Thoracic aorta (tissue), 2 donors: Measurements from ENCODE around the gene ZNF524. TPM values are rescaled to one million over a fixed set of nuclear protein-coding genes. Genes with fewer than 3 reads are reported as not detected.

Experiments used
- ATAC-seq: fragments of 150-250 bp; one replicate; pipeline ENCODE4 v1.8.0; 2017; ENCODE audit warnings: low read depth; ENCODE audit not compliant: insufficient number of reproducible peaks, low FRiP score
- DNase-seq: peaks from one replicate; pipeline ENCODE4 v3.0.0-alpha.2; 2020; ENCODE audit warnings: low spot score
- H3K27ac ChIP-seq, 2 donors: fragments of 200-600 bp; sonication (generic); 1 replicate in 1 of 2; 2 replicates in 1 of 2; pipeline ENCODE4 v1.5.1; 2016; ENCODE audit warnings: mild to moderate bottlenecking in 2 of 2, moderate library complexity in 2 of 2
- H3K27me3 ChIP-seq: fragments of 200-600 bp; sonication (generic); replicated peaks from 2 replicates; pipeline ENCODE4 v1.6.0; 2016; ENCODE audit warnings: mild to moderate bottlenecking; ENCODE audit not compliant: insufficient read depth
- H3K36me3 ChIP-seq: fragments of 200-600 bp; sonication (generic); one replicate; pipeline ENCODE4 v1.5.1; 2016
- H3K4me1 ChIP-seq, 2 donors: fragments of 200-600 bp; sonication (generic); 1 replicate in 1 of 2; 2 replicates in 1 of 2; pipeline versions ENCODE4 v1.5.1 to v1.6.0; 2016; ENCODE audit warnings: low read depth in 2 of 2, mild to moderate bottlenecking in 1 of 2; ENCODE audit not compliant: control insufficient read depth in 1 of 2
- H3K4me3 ChIP-seq: fragments of 200-600 bp; sonication (generic); 2 replicates; pipeline ENCODE4 v1.5.1; 2016; ENCODE audit warnings: mild to moderate bottlenecking
- H3K9me3 ChIP-seq: fragments of 200-600 bp; sonication (generic); 2 replicates; pipeline ENCODE4 v1.5.1; 2016
- total RNA-seq, 2 donors: library from RNA; depleted of rRNA; stranded (reverse); fragments of >200 nt; gene quantifications; one replicate each; pipeline versions ENCODE4 v1.1.0 to v1.2.3, GENCODE V29; 2016
- TF ChIP-seq, protein P1 (sequence below): fragments of 200-600 bp; sonication (generic); IDR thresholded peaks from one replicate; pipeline ENCODE4 v1.5.1; 2019; ENCODE audit warnings: antibody characterized with exemption

Gene ZNF524
- total RNA-seq, 2 donors from 2014 or later = 21.7 to 26.4 TPM

DNA sequence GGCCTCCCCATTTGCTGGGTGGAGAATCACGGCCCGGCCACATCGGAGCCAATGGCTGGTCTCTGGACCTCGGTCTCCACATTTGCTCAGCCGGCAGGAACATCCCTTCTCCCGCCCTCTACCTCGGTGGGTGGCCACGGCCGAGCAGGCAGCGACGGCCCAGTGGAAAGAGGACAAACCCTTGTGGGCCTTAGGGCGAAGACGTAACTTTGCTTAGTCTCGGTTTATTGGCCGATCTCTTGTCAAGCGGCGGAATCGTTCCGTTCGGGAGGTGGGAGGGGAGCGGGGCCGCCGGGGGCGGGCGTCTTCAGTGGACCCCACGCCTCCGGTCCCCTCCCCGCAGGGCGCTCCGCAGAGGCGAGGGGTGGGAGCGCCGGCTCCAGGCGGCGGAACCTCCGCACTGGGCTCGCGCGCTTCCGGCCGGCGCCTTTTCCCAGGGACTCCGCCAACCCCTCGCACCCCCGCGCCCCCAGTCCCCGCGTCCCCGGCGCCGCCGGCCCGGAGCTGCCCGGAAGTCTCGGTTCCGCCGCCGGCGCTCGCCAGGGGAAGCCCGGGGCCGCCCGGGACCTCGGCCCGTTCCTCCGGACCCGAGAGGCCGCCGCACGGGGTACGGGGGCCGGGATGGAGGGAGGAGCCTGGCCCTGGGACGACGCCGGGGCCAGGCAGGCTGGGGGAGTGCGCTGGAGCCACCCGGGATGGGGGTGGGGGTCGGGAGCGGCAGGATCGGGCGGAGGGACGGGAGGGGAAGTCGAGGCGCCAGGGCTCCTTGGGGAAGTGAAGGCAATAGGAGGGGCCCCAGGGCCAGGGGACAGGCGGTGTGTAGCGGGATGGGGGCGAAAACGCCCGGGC, 40.7 kb downstream of the ZNF524 start, which contains the start of gene ZNF580:
Gene ZNF580, plus strand, starts transcription at position 426 of the 849 bp plus-strand sequence. CDS start 1,507 bp downstream, outside the sequence.
- DNase-seq = no peak
- ATAC-seq = peak; percentile 25
- Histone ChIP-seq H3K4me3 (peak within 1 kb of the TSS; percentile 96), H3K27me3 (no peaks in the 10 kb centered on the region), H3K27ac (peak within 1 kb of the TSS; percentile 89 to 92), H3K4me1 (peaks cover 62 to 69% of the 10 kb centered on the region in 2 donors), H3K36me3 (peaks cover 10% of the 10 kb centered on the region), H3K9me3 (no peaks in the 10 kb centered on the region)
- TF ChIP-seq, protein P1, sequence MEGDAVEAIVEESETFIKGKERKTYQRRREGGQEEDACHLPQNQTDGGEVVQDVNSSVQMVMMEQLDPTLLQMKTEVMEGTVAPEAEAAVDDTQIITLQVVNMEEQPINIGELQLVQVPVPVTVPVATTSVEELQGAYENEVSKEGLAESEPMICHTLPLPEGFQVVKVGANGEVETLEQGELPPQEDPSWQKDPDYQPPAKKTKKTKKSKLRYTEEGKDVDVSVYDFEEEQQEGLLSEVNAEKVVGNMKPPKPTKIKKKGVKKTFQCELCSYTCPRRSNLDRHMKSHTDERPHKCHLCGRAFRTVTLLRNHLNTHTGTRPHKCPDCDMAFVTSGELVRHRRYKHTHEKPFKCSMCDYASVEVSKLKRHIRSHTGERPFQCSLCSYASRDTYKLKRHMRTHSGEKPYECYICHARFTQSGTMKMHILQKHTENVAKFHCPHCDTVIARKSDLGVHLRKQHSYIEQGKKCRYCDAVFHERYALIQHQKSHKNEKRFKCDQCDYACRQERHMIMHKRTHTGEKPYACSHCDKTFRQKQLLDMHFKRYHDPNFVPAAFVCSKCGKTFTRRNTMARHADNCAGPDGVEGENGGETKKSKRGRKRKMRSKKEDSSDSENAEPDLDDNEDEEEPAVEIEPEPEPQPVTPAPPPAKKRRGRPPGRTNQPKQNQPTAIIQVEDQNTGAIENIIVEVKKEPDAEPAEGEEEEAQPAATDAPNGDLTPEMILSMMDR = no peak

DNA sequence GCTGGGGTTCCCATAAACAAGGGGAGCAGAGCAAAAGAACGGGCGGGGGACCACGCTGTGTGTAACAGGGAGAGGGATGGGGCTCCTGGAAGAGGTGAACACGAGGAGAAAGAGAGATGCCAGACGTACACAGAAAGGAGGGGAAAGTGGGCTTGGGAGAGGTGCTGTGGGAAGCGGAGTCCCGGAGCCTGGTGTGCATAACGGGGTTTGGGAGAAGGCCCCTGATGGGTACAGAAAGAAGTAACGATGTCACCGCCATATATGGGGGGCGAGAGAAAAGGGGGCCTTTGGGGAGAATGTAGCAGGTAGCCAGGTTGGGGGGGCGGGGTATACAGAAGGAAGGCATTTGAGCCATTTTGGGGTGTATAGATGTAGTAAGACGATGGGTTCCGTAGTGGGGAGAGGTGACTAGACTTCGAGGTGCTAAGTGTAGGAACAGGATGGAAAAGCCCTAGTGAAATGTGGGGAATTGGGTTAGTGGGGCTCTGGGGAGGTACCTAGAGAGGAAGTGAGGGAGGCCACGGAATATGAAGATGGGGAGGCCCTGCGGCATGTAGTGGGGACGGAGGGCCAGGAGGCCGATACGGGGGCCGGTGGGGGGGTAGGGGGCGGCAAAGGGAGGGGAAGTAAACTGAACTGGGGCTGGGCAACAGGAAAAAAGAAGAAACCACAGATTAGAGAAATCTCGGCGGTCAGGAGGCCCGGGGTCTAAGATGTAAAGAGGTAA, 41.5 kb downstream of the ZNF524 start:
- peak overlapping the region; percentile 89 to 92 for H3K27ac ChIP-seq
- peaks cover 54 to 61% of the 10 kb centered on the region in 2 donors for H3K4me1 ChIP-seq
- ATAC-seq (no peak), DNase-seq (no peak)
- H3K4me3 ChIP-seq = peak overlapping the region; percentile 96
- TF ChIP-seq, protein P1 = no peak
- no peaks in the 10 kb centered on the region for H3K9me3 ChIP-seq
- no peaks in the 10 kb centered on the region for H3K27me3 ChIP-seq
- peaks cover 10% of the 10 kb centered on the region for H3K36me3 ChIP-seq

DNA sequence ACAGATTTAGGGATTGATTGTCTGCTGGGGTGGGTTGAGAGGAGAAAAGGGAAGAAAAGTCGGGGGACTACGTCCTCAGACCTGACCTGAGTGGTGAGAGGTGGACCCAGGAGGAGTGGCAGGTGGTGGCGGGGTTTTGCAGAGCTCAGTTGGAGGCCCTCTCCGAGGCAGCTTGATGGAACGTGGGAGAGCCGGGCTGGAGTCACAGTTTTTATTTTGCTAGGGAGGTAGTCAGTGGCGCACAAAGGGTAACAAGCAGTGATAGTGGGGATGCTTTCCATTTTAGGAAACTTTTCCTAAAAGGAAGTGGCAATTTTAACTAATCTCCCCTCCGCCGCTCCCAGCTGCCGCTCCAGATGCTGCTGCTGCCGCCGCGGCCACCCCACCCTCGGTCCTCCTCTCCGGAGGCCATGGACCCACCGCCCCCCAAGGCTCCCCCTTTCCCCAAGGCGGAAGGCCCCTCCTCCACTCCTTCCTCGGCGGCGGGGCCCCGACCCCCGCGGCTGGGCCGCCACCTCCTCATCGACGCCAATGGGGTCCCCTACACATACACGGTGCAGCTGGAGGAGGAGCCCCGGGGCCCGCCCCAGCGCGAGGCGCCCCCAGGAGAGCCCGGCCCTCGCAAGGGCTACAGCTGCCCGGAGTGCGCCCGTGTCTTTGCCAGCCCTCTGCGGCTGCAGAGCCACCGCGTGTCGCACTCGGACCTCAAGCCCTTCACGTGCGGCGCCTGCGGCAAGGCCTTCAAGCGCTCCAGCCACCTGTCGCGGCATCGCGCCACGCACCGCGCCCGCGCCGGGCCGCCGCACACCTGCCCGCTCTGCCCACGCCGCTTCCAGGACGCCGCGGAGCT, 42.3 kb downstream of the ZNF524 start:
- Histone ChIP-seq H3K36me3 (peaks cover 10% of the 10 kb centered on the region), H3K27ac (peak overlapping the region; percentile 89 to 92), H3K4me3 (peak overlapping the region; percentile 96), H3K9me3 (no peaks in the 10 kb centered on the region), H3K4me1 (peaks cover 52 to 61% of the 10 kb centered on the region in 2 donors), H3K27me3 (no peaks in the 10 kb centered on the region)
- DNase-seq (no peak), ATAC-seq (no peak)
- TF ChIP-seq, protein P1 = no peak

DNA sequence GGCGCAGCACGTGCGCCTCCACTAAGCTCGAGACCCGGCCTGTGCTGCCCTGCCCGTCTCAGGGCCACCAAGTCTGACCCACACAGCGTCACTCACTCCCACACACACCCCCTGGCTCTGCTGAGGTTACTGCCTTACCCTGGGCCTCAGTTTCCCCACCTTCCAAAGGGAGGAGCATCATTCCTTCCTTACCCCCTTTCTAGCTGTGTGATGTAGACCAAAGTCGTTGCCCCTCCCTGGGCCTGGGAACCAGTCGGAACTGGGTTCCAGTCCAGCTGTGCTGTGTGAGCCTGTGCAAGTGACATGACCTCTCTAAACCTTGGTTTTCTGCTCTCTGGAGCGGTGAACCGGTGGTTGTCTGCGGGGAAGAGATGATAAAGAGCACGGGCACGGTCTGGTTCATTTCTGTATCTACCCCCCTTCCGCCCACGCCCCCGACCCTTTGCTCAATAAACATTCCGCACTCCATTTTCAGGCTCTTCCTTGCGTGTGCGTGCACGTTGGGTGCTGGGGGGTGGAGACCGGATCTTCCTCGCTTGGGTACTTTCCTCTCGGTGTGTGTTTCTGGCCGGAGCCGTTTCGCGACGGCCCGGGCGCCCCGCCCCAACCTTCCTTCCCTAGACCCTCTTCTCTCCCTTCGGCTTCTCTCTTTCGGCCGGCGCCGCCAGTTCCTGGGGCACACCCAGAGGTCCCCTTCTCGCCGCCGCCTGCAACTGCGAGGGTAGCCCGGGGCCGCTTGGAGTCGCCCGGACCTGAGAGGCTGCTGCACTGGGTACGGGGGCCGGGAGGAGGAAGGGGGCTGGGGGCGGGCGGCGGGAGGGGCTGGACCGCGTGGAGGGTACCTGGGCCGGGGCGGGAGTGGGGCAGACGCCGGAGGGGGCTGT, 43.2 kb downstream of the ZNF524 start, which contains the start of gene ZNF581:
Gene ZNF581, plus strand, starts transcription at position 647 of the 884 bp plus-strand sequence. CDS start 923 bp downstream, outside the sequence.
- H3K27me3 ChIP-seq = no peaks in the 10 kb centered on the region
- TF ChIP-seq, protein P1 = no peak
- H3K27ac ChIP-seq = peak within 1 kb of the TSS; percentile 89 to 92
- H3K4me1 ChIP-seq = peaks cover 51 to 58% of the 10 kb centered on the region in 2 donors
- peak within 1 kb of the TSS; percentile 96 for H3K4me3 ChIP-seq
- ATAC-seq = no peak
- DNase-seq = no peak
- no peaks in the 10 kb centered on the region for H3K9me3 ChIP-seq
- peaks cover 10% of the 10 kb centered on the region for H3K36me3 ChIP-seq
